Stimulated activated CD8-positive, alpha-beta memory T cell treated with anti-CD3 and anti-CD28 coated beads, Interleukin-12 subunit alpha, Interleukin-12 subunit beta, amount 100 ng/mL, for 1 hour (primary cell): Measurements from ENCODE around the gene RAPGEF2.
"Not testable (repeated sequence)": the region's sequence is repeated elsewhere in the genome, so short reads cannot be mapped to it uniquely, and the experiment has no call there.

Source experiments
- DNase-seq: peaks from one replicate; pipeline ENCODE4 v3.0.0-alpha.2; 2020; ENCODE audit warnings: low read depth

Gene RAPGEF2

DNA sequence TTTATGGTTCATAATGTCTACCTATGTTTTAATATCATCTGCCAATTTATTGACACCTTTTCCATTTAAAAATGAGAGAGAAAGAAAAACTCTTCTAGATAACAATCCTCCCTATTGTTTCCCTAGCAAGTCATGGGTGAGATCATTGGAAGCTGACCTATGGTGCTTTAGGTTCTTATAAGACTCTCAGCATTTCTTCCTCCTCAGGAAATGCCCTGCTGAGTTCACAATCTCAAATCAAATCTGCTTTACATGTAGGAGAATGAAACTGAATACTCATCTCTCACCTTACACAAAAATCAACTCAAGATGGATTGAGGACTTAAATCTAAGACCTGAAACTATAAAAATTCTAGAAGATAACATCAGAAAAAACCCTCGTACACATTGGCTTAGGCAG lies 267.4 kb downstream of the RAPGEF2 start:
- no peak for DNase-seq

DNA sequence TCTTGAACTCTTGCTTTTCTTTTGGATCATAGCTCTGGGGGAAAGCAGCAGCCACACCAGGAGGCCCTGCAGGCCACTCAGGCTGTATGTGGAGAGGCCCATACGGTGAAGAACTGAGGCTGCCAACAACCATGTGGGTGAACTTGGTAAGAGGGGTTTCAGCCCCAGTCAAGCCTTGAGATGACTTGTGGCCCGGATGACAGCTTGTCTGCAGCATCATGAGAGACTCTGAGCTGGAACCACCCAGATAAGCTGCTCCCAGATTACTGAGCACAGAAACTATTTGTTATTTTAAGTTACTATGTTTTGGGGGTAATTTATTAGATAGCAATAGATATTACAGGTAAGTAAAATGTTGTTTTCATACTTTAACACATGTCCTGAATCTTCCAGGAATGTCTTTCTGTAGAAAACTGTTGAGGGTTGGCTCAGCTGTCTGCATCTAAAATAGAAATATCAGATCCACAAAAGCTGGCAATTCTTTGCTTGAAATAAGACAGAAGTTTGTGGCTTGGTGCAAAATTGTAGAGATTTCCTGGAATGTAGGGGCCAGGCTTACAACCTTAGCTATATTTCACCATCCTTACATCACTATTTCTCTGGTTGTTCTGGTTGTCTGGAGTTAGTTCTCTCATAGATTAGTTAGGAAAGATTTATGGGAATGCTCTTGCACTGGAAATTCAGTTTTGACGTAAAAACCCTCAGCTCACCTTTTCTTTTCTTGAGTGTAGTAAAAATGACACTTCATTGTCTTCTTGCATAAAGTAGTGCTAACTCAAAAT lies 272.1 kb downstream of the RAPGEF2 start:
- DNase-seq, result no peak

DNA sequence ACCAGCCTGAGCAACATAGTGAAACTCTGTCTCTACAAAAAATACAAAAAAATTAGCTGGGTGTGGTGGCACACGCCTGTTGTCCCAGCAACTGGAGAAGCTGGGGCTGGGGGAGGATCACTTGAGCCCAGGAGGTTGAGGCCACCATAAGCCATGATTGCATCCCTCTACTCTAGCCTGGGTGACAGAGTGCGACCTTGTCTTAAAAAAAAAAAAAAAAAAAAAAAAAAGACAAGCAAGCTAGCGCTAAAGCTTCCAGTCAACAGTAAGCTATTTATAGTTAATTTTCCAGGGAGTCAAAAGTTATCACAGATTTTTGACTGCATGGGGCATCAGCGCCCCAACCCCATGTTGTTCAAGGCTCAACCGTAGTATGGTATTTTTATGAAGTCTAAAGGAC lies 273.4 kb downstream of the RAPGEF2 start:
- DNase-seq, result no peak

DNA sequence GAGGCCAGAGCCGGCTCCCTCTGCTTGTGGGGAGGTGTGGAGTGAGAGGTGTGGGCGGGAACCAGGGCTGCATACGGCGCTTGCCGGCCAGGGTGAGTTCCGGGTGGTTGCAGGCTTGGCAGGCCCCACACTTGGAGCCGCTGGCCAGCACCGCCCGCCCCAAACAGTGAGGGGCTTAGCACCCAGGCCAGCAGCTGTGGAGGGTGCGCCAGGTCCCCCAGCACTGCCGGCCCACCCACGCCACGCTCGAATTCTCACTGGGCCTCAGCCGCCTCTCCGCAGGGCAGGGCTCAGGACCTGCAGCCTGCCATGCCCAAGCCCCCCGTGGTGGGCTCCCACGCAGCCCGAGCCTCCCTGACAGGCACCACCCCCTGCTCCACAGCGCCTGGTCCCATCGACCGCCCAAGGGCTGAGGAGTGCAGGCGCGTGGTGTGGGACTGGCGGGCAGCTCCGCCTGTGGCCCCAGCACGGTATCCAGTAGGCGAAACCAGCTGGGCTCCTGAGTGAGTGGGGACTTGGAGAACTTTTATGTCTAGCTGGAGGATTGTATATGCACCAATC lies 275.3 kb downstream of the RAPGEF2 start:
- DNase-seq, result no peak

DNA sequence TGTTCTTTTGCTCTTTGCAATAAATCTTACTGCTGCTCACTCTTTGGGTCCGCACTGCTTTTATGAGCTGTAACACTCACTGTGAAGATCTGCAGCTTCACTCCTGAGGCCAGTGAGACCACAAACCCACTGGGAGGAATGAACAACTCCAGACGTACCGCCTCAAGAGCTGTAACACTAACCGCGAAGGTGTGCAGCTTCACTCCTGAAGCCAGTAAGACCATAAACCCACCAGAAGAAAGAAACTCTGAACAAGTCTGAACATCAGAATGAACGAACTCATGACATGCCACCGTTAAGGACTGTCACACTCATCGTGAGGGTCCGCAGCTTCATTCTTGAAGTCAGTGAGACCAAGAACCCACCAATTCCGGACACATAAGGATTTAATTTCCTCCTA lies 276.2 kb downstream of the RAPGEF2 start:
- DNase-seq, result not testable (repeated sequence)

DNA sequence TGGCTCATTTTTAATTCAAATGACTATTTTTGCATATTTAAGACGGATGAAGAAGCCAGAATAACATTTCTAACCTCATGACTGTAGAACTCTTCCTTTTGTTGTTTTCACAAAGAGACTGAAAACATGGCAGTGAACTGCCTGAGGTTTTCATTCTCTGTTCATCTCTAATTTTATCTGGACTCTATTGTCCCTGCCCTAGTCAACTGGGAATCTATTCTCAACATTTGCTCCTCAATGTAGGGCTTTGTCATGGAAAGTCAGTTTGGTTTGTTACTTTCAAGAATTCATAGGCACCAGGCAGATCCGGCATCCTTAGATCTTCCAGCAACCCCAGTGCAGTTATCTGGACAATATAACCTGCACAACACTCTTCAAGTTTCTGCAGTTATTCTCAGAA lies 277.0 kb downstream of the RAPGEF2 start:
- no peak for DNase-seq

DNA sequence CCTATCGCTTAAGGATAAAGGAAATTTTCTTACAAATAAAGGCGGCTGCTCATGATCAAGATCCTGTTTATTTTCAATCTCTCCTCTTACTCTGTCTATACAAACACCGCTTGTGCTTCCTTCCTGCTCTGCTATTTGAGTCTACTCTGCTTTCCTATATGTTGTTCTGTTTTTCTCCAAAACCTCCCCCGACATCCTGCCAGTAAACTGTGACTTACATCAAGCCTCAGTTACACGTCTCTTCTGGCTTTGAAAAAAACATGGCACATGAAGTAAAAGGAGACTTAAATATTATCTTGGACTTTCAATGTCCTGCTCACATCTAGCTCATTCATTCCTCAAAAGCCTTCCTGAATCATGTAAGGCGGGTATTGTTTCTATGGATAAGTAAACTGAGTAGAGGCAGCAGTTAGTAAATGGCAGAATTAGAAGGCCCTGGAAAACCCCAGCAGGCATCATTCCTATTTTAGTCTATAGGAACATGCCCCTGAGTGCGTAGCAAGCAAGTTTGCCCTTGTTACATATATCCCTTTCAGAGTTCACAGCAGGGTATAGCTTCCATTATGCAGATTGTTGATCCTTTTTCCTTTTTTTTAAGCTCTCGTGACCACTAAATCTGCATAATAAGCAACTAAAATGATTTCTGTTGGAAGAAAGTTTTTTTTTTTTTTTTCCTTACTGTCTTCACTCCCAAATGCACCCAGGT lies 280.1 kb downstream of the RAPGEF2 start:
- no peak for DNase-seq

DNA sequence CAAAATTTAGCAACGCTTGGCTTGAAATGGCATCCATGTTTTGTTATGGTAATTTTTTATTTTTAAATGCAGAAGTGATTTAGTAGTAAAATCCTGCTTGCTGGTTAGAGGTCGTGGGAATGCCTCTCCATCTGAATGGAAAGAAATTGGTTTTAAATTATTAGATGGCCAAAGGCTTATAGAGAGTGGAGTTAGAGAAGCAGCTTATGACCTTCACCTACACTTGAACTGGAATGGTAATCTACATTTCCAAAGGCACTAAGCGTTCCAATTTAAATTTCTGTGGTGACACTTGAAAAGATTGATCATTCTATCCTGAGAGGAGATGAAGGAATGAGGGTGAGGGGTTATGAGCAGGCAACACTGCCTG lies 280.7 kb downstream of the RAPGEF2 start:
- no peak for DNase-seq

DNA sequence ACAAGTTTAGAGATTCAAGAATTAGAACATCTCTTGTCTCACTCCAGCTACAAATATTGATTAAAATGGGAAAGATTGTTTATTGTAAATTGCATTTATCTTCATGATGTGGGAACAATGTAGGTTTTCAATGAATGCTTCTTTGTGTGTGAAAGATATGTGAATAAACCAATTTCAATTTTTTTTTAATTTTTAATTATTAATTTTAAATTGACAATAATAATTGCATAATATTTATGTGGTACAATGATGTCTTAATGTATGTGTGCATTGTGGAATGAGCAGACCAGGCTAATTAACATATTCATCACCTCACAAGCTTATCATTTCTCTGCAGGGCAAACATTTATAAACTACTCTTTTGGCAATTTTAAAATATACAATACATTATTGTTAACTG lies 281.1 kb downstream of the RAPGEF2 start:
- no peak for DNase-seq

DNA sequence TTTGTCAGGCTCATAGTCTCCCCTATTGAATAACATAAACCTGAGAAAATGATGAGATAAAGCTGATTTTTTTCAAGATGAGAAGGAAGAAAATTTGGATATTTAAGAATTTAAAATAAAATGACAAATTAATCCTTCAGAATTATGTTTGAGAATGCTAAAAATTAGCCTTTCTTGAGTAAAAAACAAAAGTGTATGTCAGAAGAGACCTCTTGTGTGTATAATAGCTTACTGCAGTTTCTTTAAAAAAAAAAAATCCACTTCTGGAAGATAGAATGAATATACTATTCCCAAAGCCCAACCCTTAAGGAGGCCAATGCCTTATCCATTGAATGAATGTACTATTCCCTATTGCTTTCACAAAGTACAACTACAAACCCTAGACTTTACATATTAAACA lies 281.8 kb downstream of the RAPGEF2 start:
- DNase-seq, result no peak

DNA sequence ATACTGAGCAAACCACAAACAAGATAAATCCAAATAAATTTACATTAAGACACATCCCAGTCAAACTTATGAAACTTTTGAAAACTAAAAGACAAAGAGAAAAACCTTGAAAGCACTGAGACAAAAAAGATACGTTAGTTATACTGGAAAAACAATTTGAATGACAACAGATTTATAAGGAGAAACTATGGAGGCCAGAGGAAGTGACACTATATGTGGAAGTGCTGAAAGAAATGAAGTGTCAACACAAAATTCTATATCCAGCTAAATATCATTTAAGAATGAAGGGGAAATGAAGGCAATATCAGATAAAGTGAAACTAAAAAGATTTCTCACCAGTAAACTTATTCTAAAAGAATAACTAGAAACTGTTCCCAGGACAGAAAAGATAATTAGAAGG lies 283.7 kb downstream of the RAPGEF2 start:
- DNase-seq, result no peak

DNA sequence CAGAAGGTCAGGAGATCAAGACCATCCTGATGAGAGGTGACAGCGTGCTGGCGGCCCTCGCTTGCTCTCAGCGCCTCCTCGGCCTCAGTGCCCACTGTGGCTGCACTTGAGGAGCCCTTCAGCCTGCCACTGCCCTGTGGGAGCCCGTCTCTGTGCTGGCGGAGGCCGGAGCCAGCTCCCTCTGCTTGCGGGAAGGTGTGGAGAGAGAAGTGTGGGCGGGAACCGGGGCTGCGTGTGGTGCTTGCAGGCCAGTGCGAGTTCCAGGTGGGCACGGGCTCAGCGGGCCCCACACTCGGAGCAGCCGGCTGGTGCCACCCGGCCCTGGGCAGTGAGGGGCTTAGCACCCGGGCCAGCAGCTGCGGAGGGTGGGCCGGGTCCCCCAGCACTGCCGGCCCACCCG lies 286.9 kb downstream of the RAPGEF2 start:
- no peak for DNase-seq

DNA sequence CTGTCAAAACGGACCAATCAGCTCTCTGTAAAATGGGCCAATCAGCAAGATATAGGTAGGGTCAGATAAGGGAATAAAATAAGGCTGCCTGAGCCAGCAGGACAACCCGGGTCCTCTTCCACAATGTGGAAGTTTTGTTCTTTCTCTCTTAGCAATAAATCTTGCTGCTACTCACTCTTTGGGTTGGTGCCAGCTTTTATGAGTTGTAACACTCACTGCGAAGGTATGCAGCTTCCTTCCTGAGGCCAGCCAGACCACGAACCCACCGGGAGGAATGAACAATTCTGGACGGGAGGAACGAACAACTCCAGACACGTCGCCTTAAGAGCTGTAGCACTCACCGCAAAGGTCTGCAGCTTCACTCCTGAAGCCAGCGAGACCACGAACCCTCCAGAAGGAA lies 287.8 kb downstream of the RAPGEF2 start:
- DNase-seq, result no peak

DNA sequence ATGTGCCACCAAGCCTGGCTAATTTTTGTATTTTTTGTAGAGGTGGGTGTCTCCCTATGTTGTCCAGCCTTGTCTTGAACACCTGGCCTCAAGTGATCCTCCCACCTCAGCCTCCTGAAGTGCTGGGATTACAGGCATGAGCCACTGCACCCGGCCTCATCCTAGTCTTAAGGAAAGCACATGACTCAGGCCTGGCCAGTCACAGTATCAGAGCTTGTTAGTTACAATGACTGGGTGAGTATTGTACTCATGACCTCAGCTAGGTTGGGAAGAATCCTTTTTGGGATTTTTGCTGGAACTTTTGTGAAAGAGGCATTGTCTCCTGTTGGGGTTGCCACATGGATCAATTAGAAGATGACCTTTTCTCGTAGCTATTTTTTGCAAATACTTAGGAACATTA lies 292.8 kb downstream of the RAPGEF2 start:
- no peak for DNase-seq

DNA sequence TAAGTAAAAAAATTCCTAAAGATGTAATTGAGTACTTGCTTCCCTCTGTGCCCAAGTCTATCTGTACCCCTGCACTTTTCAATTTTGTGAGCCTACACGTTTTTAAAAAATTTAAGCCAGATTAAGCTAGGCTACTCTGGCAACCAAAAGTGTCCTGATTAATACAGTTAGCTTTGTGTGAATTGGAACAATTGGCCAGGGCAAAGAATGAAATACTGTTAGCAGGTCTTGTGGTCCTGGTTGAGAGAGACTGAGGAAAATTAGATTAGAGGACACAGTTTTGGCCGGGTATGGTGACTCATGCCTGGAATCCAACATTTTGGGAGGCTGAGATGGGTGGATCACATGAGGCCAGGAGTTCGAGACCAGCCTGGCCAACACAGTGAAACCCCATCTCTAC lies 293.3 kb downstream of the RAPGEF2 start:
- no peak for DNase-seq

DNA sequence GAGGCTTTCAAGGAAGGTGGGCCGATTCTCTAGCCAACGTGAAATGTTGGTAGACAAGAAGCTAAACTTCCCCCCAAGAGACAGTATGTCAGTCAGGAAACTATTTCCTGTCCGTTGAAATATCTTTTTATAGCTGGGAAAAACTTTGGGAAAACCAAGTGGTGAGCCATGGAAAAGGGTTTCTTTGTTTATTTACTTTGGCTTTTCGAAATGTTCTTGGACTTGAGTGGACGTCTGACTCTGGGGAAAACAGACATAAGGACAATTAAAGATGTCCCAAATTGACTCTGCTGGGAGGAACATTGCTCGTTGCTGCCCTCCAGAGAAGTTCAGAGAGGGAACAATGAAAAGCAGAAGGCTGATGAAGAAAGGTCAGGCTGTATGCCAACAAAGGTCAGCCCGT lies 295.4 kb downstream of the RAPGEF2 start:
- no peak for DNase-seq

DNA sequence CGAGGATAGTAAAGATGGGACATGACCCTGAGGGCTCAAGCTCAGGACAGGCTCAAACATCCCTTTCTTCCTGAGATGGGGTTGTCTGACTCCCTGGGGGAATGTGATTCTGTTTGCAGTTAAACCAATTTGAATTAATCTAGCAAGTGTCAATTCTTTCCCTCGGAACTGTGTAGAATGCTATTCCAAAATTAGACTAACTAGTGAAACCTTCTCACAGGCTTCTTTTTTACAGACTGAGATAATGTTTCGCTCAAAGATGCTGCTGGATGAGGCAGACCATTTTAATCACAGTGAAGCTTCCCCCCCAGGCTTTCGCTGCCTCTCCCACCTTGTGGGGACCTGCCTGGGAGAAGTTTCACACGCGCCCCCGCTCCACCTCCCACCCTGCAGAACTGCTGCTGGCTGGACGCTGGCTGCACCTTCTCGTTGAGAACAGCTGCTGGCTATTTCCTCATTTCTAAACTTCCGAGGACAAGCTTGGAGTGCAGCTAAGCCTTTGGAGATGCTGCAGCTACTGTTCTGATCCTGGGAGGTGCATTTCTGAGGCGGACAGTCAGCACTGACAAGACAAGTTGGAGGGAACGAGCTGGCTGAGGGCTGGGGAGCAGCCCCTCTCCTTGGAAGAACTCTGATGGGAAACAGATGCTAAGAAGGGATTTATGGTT lies 297.8 kb downstream of the RAPGEF2 start:
- DNase-seq, result no peak

DNA sequence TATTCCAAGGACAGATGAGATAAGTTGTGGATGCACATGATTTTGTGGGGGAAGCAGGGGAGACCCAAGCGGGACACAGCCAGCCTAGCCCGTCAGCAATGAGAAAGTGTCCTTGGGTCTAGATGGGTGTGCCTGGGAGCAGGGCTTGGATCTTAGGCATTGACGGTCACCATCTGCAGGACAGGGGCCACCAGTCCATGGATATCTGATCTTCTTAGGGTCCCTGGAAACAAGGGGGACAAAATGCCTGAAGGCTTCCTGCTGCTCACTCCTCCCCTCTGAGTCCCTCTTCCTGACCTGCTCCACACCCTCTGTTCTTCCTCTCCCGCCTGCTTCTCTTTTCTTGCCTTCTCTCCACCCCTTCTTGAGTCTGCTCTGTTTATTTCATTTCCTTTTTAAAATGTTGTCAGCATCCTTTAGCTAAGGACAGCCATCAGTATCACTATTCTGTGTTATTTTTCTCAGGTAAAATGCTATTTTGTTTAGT lies 298.4 kb downstream of the RAPGEF2 start:
- DNase-seq, result no peak

DNA sequence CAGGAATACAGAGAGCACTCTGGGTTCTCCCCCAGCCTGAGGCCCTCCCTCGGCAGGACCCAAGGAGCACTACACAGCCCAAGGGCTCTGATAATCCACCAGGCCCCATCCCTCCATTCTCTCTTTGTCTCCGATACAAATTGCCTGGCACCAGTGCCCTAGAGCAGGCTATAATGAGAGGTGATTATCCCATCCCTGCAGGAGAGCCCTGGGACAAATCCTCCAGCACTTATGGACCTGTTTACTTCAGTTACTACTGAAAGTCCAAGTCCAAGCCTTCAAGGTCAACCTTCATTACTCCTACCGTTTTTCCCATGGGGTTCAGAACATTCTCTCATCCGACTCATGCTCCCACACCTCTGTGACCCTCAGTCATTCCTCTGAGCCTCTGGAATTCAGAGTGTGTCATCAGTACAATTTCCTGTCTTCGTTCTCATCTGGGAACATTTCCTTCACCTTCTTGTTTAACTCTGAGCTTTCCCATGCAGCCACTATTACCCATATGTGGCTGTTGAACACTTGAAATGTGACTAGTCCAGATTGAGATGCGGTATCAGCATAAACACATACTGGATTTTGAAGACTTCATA lies 299.0 kb downstream of the RAPGEF2 start:
- DNase-seq, result no peak
